Endothelial cell of umbilical vein (primary cell): ENCODE data around the gene FAM98C. TPM values are rescaled to one million over a fixed set of nuclear protein-coding genes. Genes with fewer than 3 reads are reported as not detected.

ENCODE experiments used
- BruUV-seq: library from RNA; stranded (reverse); fragments of 400-500 nt; replicated peaks from 2 replicates; lab custom pipeline; 2021; lab: Mats Ljungman, UMichigan
- CTCF ChIA-PET: fragments of 300-600, 350-600 bp; sonication (Branson Sonifier 250); formaldehyde crosslinking; loops from one replicate; lab custom pipeline; 2021; ENCODE audit warnings: antibody characterized with exemption, inconsistent platforms; lab: Charles Lee
- POLR2A ChIA-PET: fragments of 300-600, 350-600 bp; sonication (Branson Sonifier 250); formaldehyde crosslinking; loops from one replicate; lab custom pipeline; 2021; ENCODE audit warnings: antibody characterized with exemption, inconsistent platforms; lab: Charles Lee
- DNase-seq: peaks from one replicate; pipeline ENCODE4 v3.0.0-alpha.2; 2011; ENCODE audit warnings: low read depth, low spot score
- FAIRE-seq: peaks from 2 replicates; lab custom pipeline; 2011; peaks lifted over from hg19 to GRCh38; lab: Jason Lieb, UNC
- H2AFZ ChIP-seq: 2 replicates; pipeline ENCODE4 v1.6.0; 2012; ENCODE audit warnings: low read depth, low read length, control low read depth, inconsistent platforms
- H3K27ac ChIP-seq: 2 replicates; pipeline ENCODE4 v1.5.1; 2011; ENCODE audit warnings: low read depth, mild to moderate bottlenecking, control low read depth, low read length, moderate library complexity; ENCODE audit not compliant: insufficient read depth
- H3K27me3 ChIP-seq, 2 experiments: 2 replicates each; pipeline versions ENCODE4 v1.6.0 to v1.6.1; 2011; ENCODE audit warnings: low read length in 2 of 2, mixed read lengths in 1 of 2; ENCODE audit not compliant: control insufficient read depth in 2 of 2, insufficient read depth in 2 of 2
- H3K36me3 ChIP-seq, 2 experiments: 2 replicates in 1 of 2; 3 replicates in 1 of 2; pipeline ENCODE4 v1.5.1; 2011; ENCODE audit warnings: low read length in 2 of 2, mild to moderate bottlenecking in 1 of 2, moderate library complexity in 1 of 2; ENCODE audit not compliant: control insufficient read depth in 2 of 2, insufficient read depth in 2 of 2; ENCODE audit errors: extremely low read depth in 1 of 2
- H3K4me1 ChIP-seq: 3 replicates; pipeline ENCODE4 v1.5.1; 2011; ENCODE audit warnings: mild to moderate bottlenecking, low read length; ENCODE audit not compliant: control insufficient read depth, insufficient read depth; ENCODE audit errors: extremely low read depth
- H3K4me2 ChIP-seq: 2 replicates; pipeline ENCODE4 v1.6.1; 2011; ENCODE audit warnings: low read length, control low read depth, mixed read lengths; ENCODE audit not compliant: insufficient read depth
- H3K4me3 ChIP-seq, 3 experiments: fragments of 200-600 bp in 1 of 3; sonication (generic), shearing (Covaris generic) in 1 of 3; replicated peaks in 1 of 3; 2 replicates each; pipeline ENCODE4 v1.5.1; 2011 to 2016; ENCODE audit warnings: control low read depth in 3 of 3, low read length in 3 of 3, mild to moderate bottlenecking in 2 of 3, inconsistent platforms in 1 of 3, low read depth in 1 of 3, moderate library complexity in 1 of 3; ENCODE audit not compliant: insufficient read depth in 1 of 3
- H3K79me2 ChIP-seq: 2 replicates; pipeline ENCODE4 v1.6.0; 2012; ENCODE audit warnings: low read length, inconsistent platforms; ENCODE audit not compliant: control insufficient read depth, insufficient read depth
- H3K9ac ChIP-seq: replicated peaks from 2 replicates; pipeline ENCODE3; 2011; ENCODE audit warnings: low read length, control low read depth; ENCODE audit not compliant: insufficient read depth; ENCODE audit errors: extremely low read depth
- H3K9me1 ChIP-seq: replicated peaks from 3 replicates; pipeline ENCODE4 v1.6.0; 2011; ENCODE audit warnings: mild to moderate bottlenecking, low read length; ENCODE audit not compliant: control insufficient read depth, insufficient read depth; ENCODE audit errors: extremely low read depth
- H3K9me3 ChIP-seq: replicated peaks from 2 replicates; pipeline ENCODE4 v1.5.1; 2012; ENCODE audit warnings: low read length, inconsistent platforms; ENCODE audit not compliant: control insufficient read depth, insufficient read depth
- H4K20me1 ChIP-seq: replicated peaks from 2 replicates; pipeline ENCODE3; 2011; ENCODE audit warnings: mild to moderate bottlenecking, low read length; ENCODE audit not compliant: control insufficient read depth, insufficient read depth; ENCODE audit errors: extremely low read depth
- EZH2 ChIP-seq: IDR thresholded peaks from 2 replicates; pipeline ENCODE4 v1.6.1; 2012; ENCODE audit warnings: borderline replicate concordance, low read depth, mild to moderate bottlenecking, moderate library complexity, low read length, inconsistent platforms; ENCODE audit not compliant: severe bottlenecking
- FOS ChIP-seq: IDR thresholded peaks from 2 replicates; pipeline ENCODE4 v1.6.1; 2011; ENCODE audit warnings: mild to moderate bottlenecking, low read length, moderate library complexity, borderline replicate concordance; ENCODE audit not compliant: insufficient read depth
- JUN ChIP-seq: IDR thresholded peaks from 2 replicates; pipeline ENCODE4 v1.6.1; 2011; ENCODE audit warnings: borderline replicate concordance, low read depth; ENCODE audit not compliant: insufficient read length, insufficient read depth
- MYC ChIP-seq: IDR thresholded peaks from one replicate; pipeline ENCODE4 v1.6.1; 2011; ENCODE audit warnings: mild to moderate bottlenecking, low read depth, low read length
- POLR2A ChIP-seq: IDR thresholded peaks from 2 replicates; pipeline ENCODE4 v1.6.1; 2012; ENCODE audit warnings: low read depth, mild to moderate bottlenecking, control low read depth, low read length
- dilution Hi-C: fragments of 300-500 bp; cut with MboI; formaldehyde crosslinking; loops from one replicate; pipeline ENCODE4 v1.15.0; 2019; ENCODE audit warnings: low sequenced_read_pairs; ENCODE audit not compliant: extremely low pct_ligation_motif_present
- intact Hi-C: fragments of 100-400 bp; cut with micrococcal nuclease; formaldehyde crosslinking; loops from one replicate; pipeline ENCODE4 v1.10.0; 2022
- polyA plus RNA-seq, 4 experiments: library from polyadenylated mRNA; depleted of rRNA in 3 of 4; stranded (reverse) in 3 of 4; unstranded in 1 of 4; fragments of >200 nt; gene quantifications; 2 replicates each; pipeline versions ENCODE4 v1.2.1 to v1.2.3, GENCODE V29; 2011 to 2012; ENCODE audit warnings: missing spikeins in 1 of 4
- total RNA-seq: library from RNA; stranded (reverse); gene quantifications from 2 replicates; pipeline ENCODE4 v1.2.3, GENCODE V29; 2021
- TF ChIP-seq, protein P1 (sequence below), 2 donors: IDR thresholded peaks; 1 replicate in 1 of 2; 2 replicates in 1 of 2; pipeline ENCODE4 v1.5.1; 2011; ENCODE audit warnings: low read length in 2 of 2, mild to moderate bottlenecking in 2 of 2, moderate library complexity in 2 of 2, control low read depth in 1 of 2, inconsistent platforms in 1 of 2, low read depth in 1 of 2; ENCODE audit not compliant: insufficient read depth in 1 of 2; ENCODE audit errors: extremely low read depth in 1 of 2
- TF ChIP-seq, protein P2 (sequence below): IDR thresholded peaks from 2 replicates; pipeline ENCODE4 v1.6.1; 2011; ENCODE audit not compliant: insufficient read depth, insufficient read length

FAM98C gene
- total and polyA plus RNA-seq, 2 donors (not counting 3 experiments of a cell fraction or from before 2014, with no cell fraction given) = 12.6 to 13.0 TPM

DNA sequence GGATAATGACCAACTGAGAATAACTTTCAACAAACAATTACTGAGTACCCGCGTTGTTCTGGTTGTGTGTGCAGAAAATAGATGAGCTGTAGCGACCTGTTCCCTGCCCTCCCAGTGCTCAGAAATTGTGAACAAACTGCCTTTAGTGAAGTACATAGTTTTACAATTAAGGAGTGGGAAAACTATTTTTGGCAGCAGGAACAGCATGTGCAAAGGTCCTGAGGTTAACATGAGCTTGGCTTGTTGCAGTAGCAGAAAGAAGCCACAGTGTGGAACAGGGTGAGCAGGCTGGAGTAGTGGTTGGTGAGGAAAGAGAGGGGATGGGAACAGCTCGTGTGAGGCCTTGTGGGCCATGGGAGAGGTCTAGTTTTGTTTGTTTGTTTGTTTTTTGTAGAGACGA lies 46.6 kb downstream of the FAM98C start:
- POLR2A ChIA-PET = no interaction called here
- FAIRE-seq (no peak), DNase-seq (no peak)
- no TSS peak for BruUV-seq
- H3K4me2 ChIP-seq = no peak overlapping the region
- intact Hi-C loops (no loop called here), dilution Hi-C loops (no loop called here)
- no peaks in the 10 kb centered on the region for H3K36me3 ChIP-seq
- no peaks in the 10 kb centered on the region for H3K4me1 ChIP-seq
- CTCF ChIA-PET = no interaction called here
- H3K9me3 ChIP-seq = no peaks in the 10 kb centered on the region
- TF ChIP-seq, protein P1, sequence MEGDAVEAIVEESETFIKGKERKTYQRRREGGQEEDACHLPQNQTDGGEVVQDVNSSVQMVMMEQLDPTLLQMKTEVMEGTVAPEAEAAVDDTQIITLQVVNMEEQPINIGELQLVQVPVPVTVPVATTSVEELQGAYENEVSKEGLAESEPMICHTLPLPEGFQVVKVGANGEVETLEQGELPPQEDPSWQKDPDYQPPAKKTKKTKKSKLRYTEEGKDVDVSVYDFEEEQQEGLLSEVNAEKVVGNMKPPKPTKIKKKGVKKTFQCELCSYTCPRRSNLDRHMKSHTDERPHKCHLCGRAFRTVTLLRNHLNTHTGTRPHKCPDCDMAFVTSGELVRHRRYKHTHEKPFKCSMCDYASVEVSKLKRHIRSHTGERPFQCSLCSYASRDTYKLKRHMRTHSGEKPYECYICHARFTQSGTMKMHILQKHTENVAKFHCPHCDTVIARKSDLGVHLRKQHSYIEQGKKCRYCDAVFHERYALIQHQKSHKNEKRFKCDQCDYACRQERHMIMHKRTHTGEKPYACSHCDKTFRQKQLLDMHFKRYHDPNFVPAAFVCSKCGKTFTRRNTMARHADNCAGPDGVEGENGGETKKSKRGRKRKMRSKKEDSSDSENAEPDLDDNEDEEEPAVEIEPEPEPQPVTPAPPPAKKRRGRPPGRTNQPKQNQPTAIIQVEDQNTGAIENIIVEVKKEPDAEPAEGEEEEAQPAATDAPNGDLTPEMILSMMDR (IDR thresholded peaks at IDR 0.05; ENCODE audit: extremely low read depth in 1 of 2, insufficient read depth in 1 of 2, low read depth in 1 of 2, low read length in 2 of 2) = no peak
- TF ChIP-seq MYC (no peak), EZH2 (no peak), JUN (no peak), POLR2A (no peak)
- no peaks in the 10 kb centered on the region for H3K79me2 ChIP-seq
- H3K27ac ChIP-seq = no peak overlapping the region
- H4K20me1 ChIP-seq = no peaks in the 10 kb centered on the region
- no peaks in the 10 kb centered on the region for H3K9me1 ChIP-seq
- H3K9ac ChIP-seq = no peak overlapping the region
- H3K4me3 ChIP-seq = no peak overlapping the region
- H3K27me3 ChIP-seq = no peaks in the 10 kb centered on the region
- no peak overlapping the region for H2AFZ ChIP-seq

DNA sequence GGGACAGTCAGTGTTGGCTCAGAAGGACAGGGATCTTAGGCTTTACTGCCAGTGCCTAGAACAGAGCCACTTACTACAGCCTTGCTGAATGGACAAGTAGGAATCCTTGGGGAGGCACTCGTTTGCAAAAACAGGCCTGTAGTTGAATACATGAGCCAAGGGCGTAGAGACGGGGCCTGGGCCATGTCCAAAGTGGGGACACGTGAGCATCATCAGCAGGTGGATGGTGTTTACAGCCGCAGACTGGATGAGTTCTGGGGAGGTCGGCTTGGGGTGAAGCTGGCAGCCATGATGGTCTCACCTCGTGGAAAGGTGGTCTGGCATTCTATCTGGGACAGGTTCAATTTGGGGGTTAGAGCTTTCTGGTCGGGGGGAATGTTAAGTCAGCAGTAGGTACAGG lies 48.1 kb downstream of the FAM98C start:
- POLR2A ChIA-PET = no interaction called here
- H3K4me3 ChIP-seq = no peak overlapping the region
- dilution Hi-C loops (no loop called here), intact Hi-C loops (no loop called here)
- FAIRE-seq (no peak), DNase-seq (no peak)
- no peaks in the 10 kb centered on the region for H4K20me1 ChIP-seq
- no peak overlapping the region for H2AFZ ChIP-seq
- TF ChIP-seq JUN (no peak), FOS (no peak), EZH2 (no peak)
- TF ChIP-seq, protein P2, sequence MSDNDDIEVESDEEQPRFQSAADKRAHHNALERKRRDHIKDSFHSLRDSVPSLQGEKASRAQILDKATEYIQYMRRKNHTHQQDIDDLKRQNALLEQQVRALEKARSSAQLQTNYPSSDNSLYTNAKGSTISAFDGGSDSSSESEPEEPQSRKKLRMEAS = no peak
- no peaks in the 10 kb centered on the region for H3K36me3 ChIP-seq
- CTCF ChIA-PET = no interaction called here
- H3K27me3 ChIP-seq = no peaks in the 10 kb centered on the region
- BruUV-seq = no TSS peak
- no peaks in the 10 kb centered on the region for H3K4me1 ChIP-seq
- H3K9me1 ChIP-seq = no peaks in the 10 kb centered on the region
- H3K79me2 ChIP-seq = no peaks in the 10 kb centered on the region
- no peaks in the 10 kb centered on the region for H3K9me3 ChIP-seq
- no peak overlapping the region for H3K27ac ChIP-seq
- no peak overlapping the region for H3K9ac ChIP-seq
- H3K4me2 ChIP-seq = no peak overlapping the region
